Caco-2 (cell line): ENCODE data around the gene ADAMTS19. TPM values are rescaled to one million over a fixed set of nuclear protein-coding genes. Genes with fewer than 3 reads are reported as not detected.
"Not testable (repeated sequence)": the region's sequence is repeated elsewhere in the genome, so short reads cannot be mapped to it uniquely, and the experiment has no call there.

Experiments used
- BruUV-seq: library from RNA; stranded (reverse); fragments of 400-500 nt; replicated peaks from 2 replicates; lab custom pipeline; 2021; lab: Mats Ljungman, UMichigan
- CTCF ChIA-PET: fragments of 300-600 bp; sonication (Branson Sonifier 250); formaldehyde crosslinking; loops from one replicate; lab custom pipeline; 2022; ENCODE audit warnings: antibody characterized with exemption; lab: Charles Lee
- POLR2A ChIA-PET: fragments of 300-600 bp; sonication (Branson Sonifier 250); formaldehyde crosslinking; loops from one replicate; lab custom pipeline; 2022; ENCODE audit warnings: antibody characterized with exemption; lab: Charles Lee
- DNase-seq, 2 experiments: peaks; one replicate each; pipeline versions ENCODE4 v3.0.0 to v3.0.0-alpha.2; 2020 to 2022
- H3K27me3 ChIP-seq: replicated peaks from 2 replicates; pipeline ENCODE4 v1.6.0; 2011; ENCODE audit warnings: low read length; ENCODE audit not compliant: control insufficient read depth, insufficient read depth
- H3K36me3 ChIP-seq: 2 replicates; pipeline ENCODE4 v1.5.1; 2011; ENCODE audit warnings: low read length; ENCODE audit not compliant: control insufficient read depth, insufficient read depth
- H3K4me1 ChIP-seq: fragments of 250-450 bp; sonication (Bioruptor Pico); 2 replicates; pipeline ENCODE4 v1.5.1; 2020; ENCODE audit warnings: mild to moderate bottlenecking
- H3K4me3 ChIP-seq: 2 replicates; pipeline ENCODE4 v1.5.1; 2011; ENCODE audit warnings: low read depth, mild to moderate bottlenecking, control low read depth, low read length
- H3K9me3 ChIP-seq: fragments of 250-450 bp; sonication (Bioruptor Pico); 2 replicates; pipeline ENCODE4 v1.5.1; 2020; ENCODE audit warnings: mild to moderate bottlenecking, moderate library complexity
- H3K27ac Mint-ChIP-seq: one replicate; pipeline ENCODE4 v1.8.0; 2022; ENCODE audit warnings: mixed read lengths; ENCODE audit not compliant: unreplicated experiment
- H3K27me3 Mint-ChIP-seq: one replicate; pipeline ENCODE4 v1.8.0; 2022; ENCODE audit warnings: mixed read lengths; ENCODE audit not compliant: insufficient read depth, unreplicated experiment
- H3K36me3 Mint-ChIP-seq: one replicate; pipeline ENCODE4 v1.8.0; 2022; ENCODE audit warnings: mild to moderate bottlenecking, mixed read lengths; ENCODE audit not compliant: insufficient read depth, unreplicated experiment
- H3K4me1 Mint-ChIP-seq: one replicate; pipeline ENCODE4 v1.8.0; 2022; ENCODE audit warnings: low read depth, mixed read lengths; ENCODE audit not compliant: unreplicated experiment
- H3K4me3 Mint-ChIP-seq: one replicate; pipeline ENCODE4 v1.8.0; 2022; ENCODE audit warnings: mild to moderate bottlenecking, moderate library complexity, mixed read lengths; ENCODE audit not compliant: unreplicated experiment
- H3K9me3 Mint-ChIP-seq: one replicate; pipeline ENCODE4 v1.8.0; 2022; ENCODE audit warnings: mixed read lengths; ENCODE audit not compliant: unreplicated experiment
- intact Hi-C: fragments of 100-400 bp; cut with micrococcal nuclease; formaldehyde crosslinking; loops from one replicate; pipeline ENCODE4 v1.10.0; 2022; ENCODE audit not compliant: unreplicated experiment
- total RNA-seq: library from RNA; stranded (reverse); gene quantifications from 2 replicates; pipeline ENCODE4 v1.2.3, GENCODE V29; 2022
- TF ChIP-seq, protein P1 (sequence below), 2 experiments: fragments of 200-600 bp in 1 of 2; IDR thresholded peaks; 1 replicate in 1 of 2; 2 replicates in 1 of 2; pipeline versions ENCODE4 v1.5.1 to v1.8.0; 2011 to 2022; ENCODE audit warnings: antibody characterized with exemption in 1 of 2, control low read depth in 1 of 2, inconsistent platforms in 1 of 2, low read depth in 1 of 2, low read length in 1 of 2, mild to moderate bottlenecking in 1 of 2, moderate library complexity in 1 of 2; ENCODE audit not compliant: insufficient read depth in 1 of 2, severe bottlenecking in 1 of 2, unreplicated experiment in 1 of 2

Gene ADAMTS19
- total RNA-seq, 1 experiment from 2014 or later = 0.95 TPM

GRCh38 chr5:129425031-129425430 is 35.1 kb upstream of the ADAMTS19 start:
- no peaks in the 10 kb centered on the region for H3K9me3 ChIP-seq
- no peaks in the 10 kb centered on the region for H3K36me3 ChIP-seq
- Mint-ChIP-seq H3K9me3 (no peaks in the 10 kb centered on the region), H3K4me1 (no peaks in the 10 kb centered on the region), H3K27ac (no peak overlapping the region), H3K27me3 (no peaks in the 10 kb centered on the region), H3K4me3 (no peak overlapping the region), H3K36me3 (no peaks in the 10 kb centered on the region)
- no peak overlapping the region for H3K4me3 ChIP-seq
- H3K4me1 ChIP-seq = no peaks in the 10 kb centered on the region
- POLR2A ChIA-PET = no interaction called here
- BruUV-seq = no TSS peak
- CTCF ChIA-PET = no interaction called here
- DNase-seq = no peak
- intact Hi-C loops = no loop called here
- TF ChIP-seq, protein P1, sequence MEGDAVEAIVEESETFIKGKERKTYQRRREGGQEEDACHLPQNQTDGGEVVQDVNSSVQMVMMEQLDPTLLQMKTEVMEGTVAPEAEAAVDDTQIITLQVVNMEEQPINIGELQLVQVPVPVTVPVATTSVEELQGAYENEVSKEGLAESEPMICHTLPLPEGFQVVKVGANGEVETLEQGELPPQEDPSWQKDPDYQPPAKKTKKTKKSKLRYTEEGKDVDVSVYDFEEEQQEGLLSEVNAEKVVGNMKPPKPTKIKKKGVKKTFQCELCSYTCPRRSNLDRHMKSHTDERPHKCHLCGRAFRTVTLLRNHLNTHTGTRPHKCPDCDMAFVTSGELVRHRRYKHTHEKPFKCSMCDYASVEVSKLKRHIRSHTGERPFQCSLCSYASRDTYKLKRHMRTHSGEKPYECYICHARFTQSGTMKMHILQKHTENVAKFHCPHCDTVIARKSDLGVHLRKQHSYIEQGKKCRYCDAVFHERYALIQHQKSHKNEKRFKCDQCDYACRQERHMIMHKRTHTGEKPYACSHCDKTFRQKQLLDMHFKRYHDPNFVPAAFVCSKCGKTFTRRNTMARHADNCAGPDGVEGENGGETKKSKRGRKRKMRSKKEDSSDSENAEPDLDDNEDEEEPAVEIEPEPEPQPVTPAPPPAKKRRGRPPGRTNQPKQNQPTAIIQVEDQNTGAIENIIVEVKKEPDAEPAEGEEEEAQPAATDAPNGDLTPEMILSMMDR (IDR thresholded peaks at IDR 0.05; ENCODE audit: insufficient read depth in 1 of 2, low read depth in 1 of 2, low read length in 1 of 2, severe bottlenecking in 1 of 2, unreplicated experiment in 1 of 2) = no peak
- no peaks in the 10 kb centered on the region for H3K27me3 ChIP-seq

- no peak overlapping the region for H3K4me3 ChIP-seq
- BruUV-seq = no TSS peak
- intact Hi-C loops = no loop called here
- H3K9me3 Mint-ChIP-seq = no peaks in the 10 kb centered on the region
- H3K9me3 ChIP-seq = no peaks in the 10 kb centered on the region
- H3K4me1 ChIP-seq = no peaks in the 10 kb centered on the region
- DNase-seq = no peak
- TF ChIP-seq, protein P1 (IDR thresholded peaks at IDR 0.05; ENCODE audit: insufficient read depth in 1 of 2, low read depth in 1 of 2, low read length in 1 of 2, severe bottlenecking in 1 of 2, unreplicated experiment in 1 of 2) = no peak
- H3K4me1 Mint-ChIP-seq = no peaks in the 10 kb centered on the region
- ChIA-PET POLR2A (no interaction called here), CTCF (no interaction called here)
- H3K36me3 ChIP-seq = no peaks in the 10 kb centered on the region
- H3K27me3 Mint-ChIP-seq = no peaks in the 10 kb centered on the region
- H3K27ac Mint-ChIP-seq = no peak overlapping the region
- H3K36me3 Mint-ChIP-seq = no peaks in the 10 kb centered on the region
- H3K4me3 Mint-ChIP-seq = no peak overlapping the region
- no peaks in the 10 kb centered on the region for H3K27me3 ChIP-seq
Observed at GRCh38 chr5:129426071-129426470, 34.0 kb upstream of the ADAMTS19 start.

DNA sequence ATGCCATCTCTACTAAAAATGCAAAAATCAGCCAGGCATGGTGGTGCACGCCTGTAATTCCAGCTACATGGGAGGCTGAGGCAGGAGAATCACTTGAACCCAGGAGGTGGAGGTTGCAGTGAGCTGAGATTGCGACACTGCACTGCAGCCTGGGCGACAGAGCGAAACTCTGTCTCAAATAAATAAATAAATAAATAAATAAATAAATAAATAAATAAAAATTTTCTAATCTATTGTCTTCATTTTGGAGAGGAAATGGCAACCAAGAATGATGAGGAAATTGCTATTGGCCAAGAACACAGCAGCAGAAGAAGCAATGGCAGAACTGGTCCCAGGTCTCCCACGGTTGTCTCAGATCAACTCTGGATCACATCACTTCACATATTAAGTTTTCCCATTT is 31.5 kb upstream of the ADAMTS19 start:
- DNase-seq, BruUV-seq, H3K4me1 Mint-ChIP-seq, intact Hi-C loops, H3K27me3 Mint-ChIP-seq, H3K27ac Mint-ChIP-seq, POLR2A ChIA-PET, CTCF ChIA-PET, H3K4me3 Mint-ChIP-seq, H3K9me3 ChIP-seq, H3K27me3 ChIP-seq, H3K4me1 ChIP-seq, H3K4me3 ChIP-seq, H3K9me3 Mint-ChIP-seq, H3K36me3 ChIP-seq, H3K36me3 Mint-ChIP-seq: not testable (repeated sequence)

DNA sequence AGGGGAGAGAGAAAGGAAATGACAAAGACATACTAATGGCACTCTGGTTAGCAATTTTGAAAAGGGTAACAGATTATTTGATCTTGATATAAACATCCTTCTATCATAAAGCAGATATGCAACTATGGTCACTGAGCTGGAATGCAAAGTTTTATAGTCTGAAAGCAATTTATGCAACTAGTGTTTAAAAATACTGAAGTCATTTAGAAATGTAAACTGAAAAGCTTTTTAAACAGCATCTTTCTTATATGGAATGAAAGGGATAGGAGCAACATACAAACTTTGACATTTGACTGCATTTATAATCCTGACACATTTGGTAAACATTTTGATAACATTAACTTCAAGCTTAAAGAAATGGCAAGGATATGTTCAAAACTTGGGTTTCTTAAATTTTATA is 28.7 kb upstream of the ADAMTS19 start:
- no peaks in the 10 kb centered on the region for H3K36me3 Mint-ChIP-seq
- no peak overlapping the region for H3K27ac Mint-ChIP-seq
- H3K9me3 Mint-ChIP-seq = no peaks in the 10 kb centered on the region
- H3K4me3 Mint-ChIP-seq = no peak overlapping the region
- no peak for DNase-seq
- Histone ChIP-seq H3K27me3 (no peaks in the 10 kb centered on the region), H3K4me3 (no peak overlapping the region), H3K9me3 (no peaks in the 10 kb centered on the region), H3K4me1 (no peaks in the 10 kb centered on the region), H3K36me3 (no peaks in the 10 kb centered on the region)
- ChIA-PET CTCF (no interaction called here), POLR2A (no interaction called here)
- H3K4me1 Mint-ChIP-seq = no peaks in the 10 kb centered on the region
- H3K27me3 Mint-ChIP-seq = no peaks in the 10 kb centered on the region
- TF ChIP-seq, protein P1 (IDR thresholded peaks at IDR 0.05; ENCODE audit: insufficient read depth in 1 of 2, low read depth in 1 of 2, low read length in 1 of 2, severe bottlenecking in 1 of 2, unreplicated experiment in 1 of 2) = no peak
- no TSS peak for BruUV-seq
- intact Hi-C loops = no loop called here
